SK-N-MC (cell line): Measurements from ENCODE around the gene WRNIP1.

ENCODE experiments used
- EZH2 ChIP-seq: fragments of 200-600 bp; sonication (generic); IDR thresholded peaks from one replicate; pipeline ENCODE4 v1.6.1; 2017; ENCODE audit warnings: antibody characterized with exemption
- FOXP2 ChIP-seq: optimal IDR thresholded peaks from 2 replicates; pipeline ENCODE3; 2011; ENCODE audit warnings: mild to moderate bottlenecking, moderate library complexity; ENCODE audit not compliant: insufficient read depth; ENCODE audit errors: extremely low read length, control extremely low read depth
- POLR2AphosphoS5 ChIP-seq: IDR thresholded peaks from 2 replicates; pipeline ENCODE4 v1.6.1; 2012; ENCODE audit warnings: mild to moderate bottlenecking, low read depth, low read length, borderline replicate concordance

GRCh38 chr6:2756687-2757224 is 8.4 kb upstream of the WRNIP1 start:
- TF ChIP-seq POLR2AphosphoS5 (no peak), EZH2 (no peak), FOXP2 (no peak)
